ENCODE measurements around the gene FCHSD2.
"Not testable (repeated sequence)": the region's sequence is repeated elsewhere in the genome, so short reads cannot be mapped to it uniquely, and the experiment has no call there.

The FCHSD2 gene

GRCh38 chr11:73116636-73117035 lies 25.5 kb downstream of the FCHSD2 start:
- DNase-seq: no peak

- no peak for DNase-seq
Observed at GRCh38 chr11:73114835-73115220, 27.3 kb downstream of the FCHSD2 start.

DNA sequence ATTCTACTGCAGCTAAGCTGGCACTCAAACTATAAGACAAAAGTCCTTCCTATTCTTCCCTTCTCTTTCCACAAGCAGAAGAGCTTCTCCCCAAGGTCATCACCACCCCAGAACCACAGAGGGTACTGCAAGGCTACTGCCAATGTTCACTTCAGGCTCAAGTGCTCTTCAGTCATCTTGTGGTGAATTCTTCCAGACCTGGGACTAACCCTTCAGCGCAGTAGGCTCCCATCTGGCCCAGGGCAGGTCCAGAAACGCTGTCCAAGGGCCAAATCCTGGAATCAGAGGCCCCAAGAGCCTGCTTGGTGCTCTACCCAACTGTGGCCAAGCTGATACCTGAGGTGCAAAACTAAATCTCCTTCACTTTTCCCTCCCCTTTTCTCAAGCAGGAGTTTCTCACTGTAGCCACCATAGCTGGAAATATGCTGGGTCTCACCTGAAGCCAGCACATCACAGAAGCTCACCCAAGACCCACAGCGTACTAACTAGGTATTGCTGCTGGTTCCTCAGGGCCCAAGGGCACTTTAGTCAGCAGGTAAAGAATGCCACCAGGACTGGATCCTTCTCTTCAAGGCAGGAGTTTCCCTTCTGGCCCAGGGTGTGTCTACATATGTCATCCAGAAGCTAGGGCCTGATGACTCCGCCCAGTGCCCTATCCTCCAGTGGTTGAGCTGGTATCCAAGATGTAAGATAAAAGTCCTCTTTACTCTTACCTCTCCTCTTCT lies 27.8 kb downstream of the FCHSD2 start:
- no peak for DNase-seq

- DNase-seq: no peak
Observed at GRCh38 chr11:73113426-73113825, 28.7 kb downstream of the FCHSD2 start.

- DNase-seq: no peak
Observed at GRCh38 chr11:73107597-73107996, 34.5 kb downstream of the FCHSD2 start.

GRCh38 chr11:73106347-73106746 lies 35.8 kb downstream of the FCHSD2 start:
- DNase-seq: no peak

- no peak for DNase-seq
Observed at GRCh38 chr11:73100578-73100977, 41.5 kb downstream of the FCHSD2 start.

DNA sequence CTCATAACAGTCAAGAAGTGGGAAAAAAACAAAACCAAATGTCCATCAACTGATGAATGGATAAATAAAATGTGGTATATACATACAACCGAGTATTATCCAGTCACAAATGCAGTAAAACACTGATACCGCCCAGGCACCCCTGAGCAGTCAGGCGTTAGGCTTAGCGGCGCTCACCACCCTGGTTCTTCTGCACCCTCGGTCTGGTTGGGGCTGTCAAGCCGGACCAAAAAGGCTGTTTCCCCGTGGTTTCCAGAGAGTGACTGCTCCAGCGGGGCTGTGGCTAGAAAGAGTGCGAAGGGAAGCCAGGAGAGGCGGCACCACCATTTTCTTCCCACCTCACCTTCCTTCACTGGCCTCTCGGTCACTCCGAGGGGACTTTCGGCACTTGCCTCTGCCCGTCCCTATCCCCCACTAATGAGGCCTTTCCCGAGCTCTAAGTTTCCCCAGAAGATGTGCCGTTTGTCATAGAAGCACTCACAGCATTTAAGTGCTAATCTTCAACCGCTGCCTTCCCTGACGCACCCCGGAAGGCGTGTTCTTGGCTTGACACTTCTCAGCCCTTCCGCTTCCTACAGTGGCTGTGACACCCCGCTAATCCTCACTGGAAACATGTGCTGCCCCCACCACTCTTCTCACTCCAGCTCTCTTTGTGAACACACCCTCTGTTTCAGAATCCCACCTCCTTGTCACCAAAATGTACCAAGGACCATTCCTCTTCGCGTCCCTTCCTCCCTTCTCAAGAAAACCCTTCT lies 42.4 kb downstream of the FCHSD2 start:
- no peak for DNase-seq

GRCh38 chr11:73095613-73096012 lies 46.5 kb downstream of the FCHSD2 start:
- DNase-seq: no peak

DNA sequence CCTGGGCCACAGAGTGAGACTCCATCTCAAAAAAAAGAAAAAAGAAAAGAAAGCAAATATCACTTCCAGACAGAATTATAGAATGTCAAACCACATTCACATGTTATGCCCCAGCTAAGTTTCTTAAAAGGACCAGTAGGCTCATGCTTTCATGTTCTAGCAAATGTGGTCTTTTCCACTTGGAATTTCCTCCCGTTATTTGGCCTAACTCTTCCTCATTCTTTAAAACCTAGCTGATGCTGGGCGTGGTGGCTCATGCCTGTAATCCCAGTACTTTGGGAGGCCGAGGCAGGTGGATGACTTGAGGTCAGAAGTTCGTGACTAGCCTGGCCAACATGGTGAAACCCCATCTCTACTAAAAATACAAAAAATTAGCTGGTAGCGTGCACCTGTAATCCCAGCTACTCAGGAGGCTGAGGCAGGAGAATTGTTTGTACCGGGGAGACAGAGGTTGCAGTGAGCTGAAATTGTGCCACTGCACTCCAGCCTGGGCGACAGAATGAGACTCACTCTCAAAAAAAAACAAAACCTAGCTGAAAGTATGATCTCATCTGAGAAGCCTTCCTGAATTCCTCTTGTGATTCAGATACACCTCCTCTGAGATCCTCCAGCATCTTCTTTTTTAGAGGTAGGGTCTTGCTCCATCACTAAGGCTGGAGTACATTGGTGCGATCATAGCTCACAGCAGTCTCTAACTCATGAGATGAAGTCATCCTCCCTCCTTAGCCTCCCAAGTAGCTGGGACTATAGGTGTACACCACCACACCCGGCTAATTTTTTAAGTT lies 50.4 kb downstream of the FCHSD2 start:
- no peak for DNase-seq

- no peak for DNase-seq
Observed at GRCh38 chr11:73087730-73088129, 54.4 kb downstream of the FCHSD2 start.

GRCh38 chr11:73085189-73085875 lies 56.8 kb downstream of the FCHSD2 start:
- DNase-seq: no peak

- no peak for DNase-seq
Observed at GRCh38 chr11:73078631-73079030, 63.5 kb downstream of the FCHSD2 start.

DNA sequence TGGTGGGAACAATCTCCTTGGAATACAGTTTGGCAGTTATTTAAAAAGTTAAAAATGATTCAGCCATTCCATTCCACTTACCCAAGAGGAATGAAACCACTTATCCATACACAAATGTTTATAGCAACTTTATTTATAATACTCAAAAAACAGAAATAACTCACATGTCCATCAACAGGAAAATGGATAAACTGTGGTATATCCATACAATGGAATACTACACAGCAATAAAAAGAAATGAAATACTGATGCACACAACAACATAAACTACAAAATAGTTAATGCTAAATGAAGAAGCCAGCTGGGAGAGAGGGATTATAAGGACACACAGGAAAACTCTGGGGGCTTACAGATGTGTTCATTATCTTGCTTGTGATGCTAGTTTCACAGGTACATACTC lies 64.7 kb downstream of the FCHSD2 start:
- no peak for DNase-seq

- no peak for DNase-seq
Observed at GRCh38 chr11:73074319-73074718, 67.8 kb downstream of the FCHSD2 start.

DNA sequence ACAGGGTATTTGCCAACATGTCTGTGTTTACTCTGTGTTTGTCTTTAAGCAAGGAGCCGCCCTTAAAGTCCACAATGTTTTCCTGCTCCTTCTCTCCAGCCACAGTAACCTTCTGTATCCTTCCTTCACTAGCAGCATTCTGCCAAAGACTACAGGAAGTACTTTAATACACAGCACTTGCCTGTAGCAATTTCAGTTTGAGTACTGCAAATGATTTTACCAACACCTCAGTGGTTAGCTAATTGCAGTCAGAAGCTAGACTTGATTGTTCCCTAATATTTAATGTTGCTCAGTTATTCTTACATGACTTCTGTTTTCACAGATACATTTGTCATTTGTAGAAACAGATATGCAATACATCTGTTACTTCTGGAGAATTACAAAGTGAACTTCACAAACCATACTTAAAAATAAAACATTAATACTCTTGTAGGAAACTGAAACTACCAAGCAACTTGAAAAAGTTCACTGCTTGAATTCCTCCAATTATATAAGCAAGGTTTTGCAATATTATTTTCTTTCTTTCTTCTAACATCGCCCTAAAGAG lies 69.1 kb downstream of the FCHSD2 start:
- DNase-seq: no peak

GRCh38 chr11:73070653-73071052 lies 71.5 kb downstream of the FCHSD2 start:
- DNase-seq: no peak

DNA sequence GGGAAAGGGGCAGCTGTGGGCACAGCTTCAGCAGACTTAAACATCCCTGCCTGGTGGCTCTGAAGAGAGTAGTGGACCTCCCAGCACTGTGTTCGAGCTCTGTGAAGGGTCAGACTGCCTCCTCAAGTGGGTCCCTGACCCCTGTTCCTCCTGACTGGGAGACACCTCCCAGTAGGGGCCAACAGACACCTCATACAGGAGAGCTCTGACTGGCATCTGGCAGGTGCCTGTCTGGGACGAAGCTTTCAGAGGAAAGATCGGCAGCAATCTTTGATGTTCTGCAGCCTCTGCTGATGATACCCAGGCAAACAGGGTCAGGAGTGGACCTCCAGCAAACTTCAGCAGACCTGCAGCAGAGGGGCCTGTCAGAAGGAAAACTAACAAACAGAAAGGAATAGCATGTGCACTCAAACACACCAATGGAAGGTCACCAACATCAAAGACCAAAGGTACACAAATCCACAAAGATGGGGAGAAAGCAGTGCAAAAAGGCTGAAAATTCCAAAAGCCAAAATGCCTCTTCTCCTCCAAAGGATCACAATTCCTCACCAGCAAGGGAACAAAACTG lies 80.2 kb downstream of the FCHSD2 start:
- not testable (repeated sequence) for DNase-seq

GRCh38 chr11:73061434-73061833 lies 80.7 kb downstream of the FCHSD2 start:
- DNase-seq: not testable (repeated sequence)

- DNase-seq: no peak
Observed at GRCh38 chr11:73059915-73060314, 82.2 kb downstream of the FCHSD2 start.

DNA sequence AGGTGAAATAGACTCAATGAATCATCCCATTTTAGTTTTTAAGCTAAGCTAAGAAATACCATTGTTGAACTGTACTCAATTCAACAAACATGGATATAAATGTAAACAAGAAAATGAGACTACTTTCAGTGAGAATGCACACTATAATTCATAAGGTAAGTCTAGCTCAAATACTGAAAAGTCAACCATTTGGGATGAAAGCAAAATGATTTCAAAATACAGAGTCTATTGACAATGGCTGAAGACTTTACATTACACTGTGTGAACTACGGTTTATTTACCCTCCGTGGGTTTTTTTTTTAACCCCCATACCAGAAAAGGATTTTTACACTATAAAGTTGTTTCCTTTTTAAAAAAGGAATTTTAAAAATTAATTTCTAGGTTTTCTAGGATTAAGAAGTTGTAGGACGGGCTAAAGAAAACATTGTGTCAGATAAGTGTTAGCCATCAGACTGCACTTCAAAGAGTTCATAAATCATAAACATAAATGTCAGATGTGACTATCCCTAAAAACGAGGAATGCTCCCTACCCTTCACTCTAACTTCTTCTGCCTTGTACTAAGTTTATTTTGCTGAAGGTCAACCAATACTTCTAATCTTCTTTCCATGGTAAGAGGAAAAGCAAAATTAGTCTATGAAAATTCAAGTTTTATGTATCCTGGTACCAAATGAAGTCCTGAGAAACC lies 83.0 kb downstream of the FCHSD2 start:
- no peak for DNase-seq
